Right atrium auricular region (tissue), 2 donors: ENCODE data around the gene TPO. TPM values are rescaled to one million over a fixed set of nuclear protein-coding genes. Genes with fewer than 3 reads are reported as not detected.

Source experiments
- DNase-seq: peaks from one replicate; pipeline ENCODE4 v3.0.0-alpha.2; 2019; ENCODE audit warnings: low spot score
- H3K27ac ChIP-seq, 2 donors: fragments of 200-600 bp; sonication (generic); 1 replicate in 1 of 2; 2 replicates in 1 of 2; pipeline ENCODE4 v1.5.1; 2016 to 2019
- H3K27me3 ChIP-seq, 2 donors: fragments of 200-600 bp; sonication (generic); one replicate each; pipeline versions ENCODE4 v1.5.1 to v1.6.0; 2017 to 2019
- H3K36me3 ChIP-seq: fragments of 200-600 bp; sonication (generic); one replicate; pipeline ENCODE4 v1.5.1; 2016
- H3K4me1 ChIP-seq, 2 donors: fragments of 200-600 bp; sonication (generic); one replicate each; pipeline versions ENCODE4 v1.5.1 to v1.6.0; 2017 to 2019
- H3K4me3 ChIP-seq, 2 donors: fragments of 200-600 bp; sonication (generic); 1 replicate in 1 of 2; 2 replicates in 1 of 2; pipeline ENCODE4 v1.5.1; 2017 to 2019; ENCODE audit warnings: mild to moderate bottlenecking in 1 of 2, moderate library complexity in 1 of 2
- H3K9me3 ChIP-seq, 2 donors: fragments of 200-600 bp; sonication (generic); one replicate each; pipeline ENCODE4 v1.5.1; 2019
- CTCF ChIP-seq, 2 donors: fragments of 200-600 bp; sonication (generic); IDR thresholded peaks; one replicate each; pipeline ENCODE4 v1.5.1; 2019; ENCODE audit warnings: antibody characterized with exemption in 2 of 2
- total RNA-seq, 2 donors: library from RNA; depleted of rRNA; stranded (reverse); fragments of >200 nt; gene quantifications; one replicate each; pipeline ENCODE4 v1.1.0, GENCODE V29; 2016

Gene TPO
- total RNA-seq, 2 donors from 2014 or later, result 0.08 to 2.7 TPM

DNA sequence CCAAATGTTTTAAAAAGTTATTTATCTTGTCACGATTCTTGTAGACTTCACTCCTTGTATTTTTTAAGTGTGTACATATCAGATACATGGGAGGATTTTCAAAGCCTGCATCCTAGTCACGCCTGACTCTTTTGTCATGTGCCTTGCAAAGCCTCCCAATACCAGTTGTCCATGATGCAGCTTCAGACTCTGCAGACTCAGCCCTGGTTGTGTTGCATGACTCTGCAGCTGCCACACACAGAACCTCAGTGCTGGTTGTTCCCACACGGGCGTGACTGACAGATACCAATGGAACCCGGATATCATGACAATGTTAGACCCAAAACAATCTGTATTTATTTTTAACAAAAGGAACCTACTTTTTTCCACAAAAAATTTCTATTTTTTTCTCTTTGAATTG, 38.2 kb downstream of the TPO start:
- no peaks in the 10 kb centered on the region for H3K36me3 ChIP-seq
- TF ChIP-seq CTCF (IDR thresholded peaks at IDR 0.05), result no peak
- no peak overlapping the region for H3K4me3 ChIP-seq
- H3K9me3 ChIP-seq, result no peaks in the 10 kb centered on the region
- H3K4me1 ChIP-seq, result no peaks in the 10 kb centered on the region
- H3K27me3 ChIP-seq, result no peaks in the 10 kb centered on the region
- no peak overlapping the region for H3K27ac ChIP-seq
- no peak for DNase-seq

GRCh38 chr2:1453561-1453960, 40.3 kb downstream of the TPO start:
- no peak for DNase-seq
- H3K27ac ChIP-seq, result no peak overlapping the region
- H3K9me3 ChIP-seq, result no peaks in the 10 kb centered on the region
- no peaks in the 10 kb centered on the region for H3K4me1 ChIP-seq
- no peak overlapping the region for H3K4me3 ChIP-seq
- no peaks in the 10 kb centered on the region for H3K36me3 ChIP-seq
- no peaks in the 10 kb centered on the region for H3K27me3 ChIP-seq
- TF ChIP-seq CTCF (IDR thresholded peaks at IDR 0.05), result no peak

DNA sequence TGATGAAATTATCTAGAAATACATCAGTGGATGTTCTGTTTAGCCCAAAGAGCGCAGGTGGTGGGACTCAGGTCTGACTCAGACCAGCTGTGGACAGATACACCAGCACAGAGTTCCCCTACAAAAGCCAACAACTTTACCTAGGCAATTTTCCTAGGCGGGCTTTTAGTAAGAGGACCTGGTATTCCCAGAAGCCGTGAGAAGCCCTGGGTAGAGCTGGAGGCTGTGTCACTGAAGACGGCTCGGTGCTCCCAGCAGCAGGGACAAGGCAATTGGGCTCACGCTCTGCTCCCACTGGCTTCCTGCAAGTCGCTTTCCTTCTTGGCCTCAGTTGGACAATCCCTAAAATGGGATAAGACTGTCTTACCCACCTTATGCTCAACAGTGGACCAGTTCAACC, 41.1 kb downstream of the TPO start:
- no peak for TF ChIP-seq CTCF (IDR thresholded peaks at IDR 0.05)
- Histone ChIP-seq H3K9me3 (no peaks in the 10 kb centered on the region), H3K4me3 (no peak overlapping the region), H3K4me1 (no peaks in the 10 kb centered on the region), H3K27me3 (no peaks in the 10 kb centered on the region), H3K36me3 (no peaks in the 10 kb centered on the region), H3K27ac (no peak overlapping the region)
- no peak for DNase-seq

GRCh38 chr2:1455466-1455865, 42.2 kb downstream of the TPO start:
- Histone ChIP-seq H3K27me3 (no peaks in the 10 kb centered on the region), H3K36me3 (no peaks in the 10 kb centered on the region), H3K27ac (no peak overlapping the region), H3K4me1 (no peaks in the 10 kb centered on the region), H3K4me3 (no peak overlapping the region), H3K9me3 (no peaks in the 10 kb centered on the region)
- no peak for DNase-seq
- TF ChIP-seq CTCF (IDR thresholded peaks at IDR 0.05), result no peak

- no peak for TF ChIP-seq CTCF (IDR thresholded peaks at IDR 0.05)
- H3K27me3 ChIP-seq, result no peaks in the 10 kb centered on the region
- H3K4me3 ChIP-seq, result no peak overlapping the region
- H3K36me3 ChIP-seq, result no peaks in the 10 kb centered on the region
- no peaks in the 10 kb centered on the region for H3K4me1 ChIP-seq
- no peak overlapping the region for H3K27ac ChIP-seq
- DNase-seq, result no peak
- H3K9me3 ChIP-seq, result no peaks in the 10 kb centered on the region
Measured at GRCh38 chr2:1458432-1458831, 45.2 kb downstream of the TPO start.

- Histone ChIP-seq H3K4me1 (no peaks in the 10 kb centered on the region), H3K27me3 (no peaks in the 10 kb centered on the region), H3K36me3 (no peaks in the 10 kb centered on the region), H3K4me3 (no peak overlapping the region), H3K27ac (no peak overlapping the region), H3K9me3 (no peaks in the 10 kb centered on the region)
- TF ChIP-seq CTCF (IDR thresholded peaks at IDR 0.05), result no peak
- DNase-seq, result no peak
Measured at GRCh38 chr2:1459727-1460126, 46.5 kb downstream of the TPO start.
